Ovary (tissue), 3 donors: ENCODE results near the gene SMIM13.

ENCODE experiments used
- POLR2A ChIP-seq: fragments of 450-650 bp; IDR thresholded peaks from one replicate; pipeline ENCODE4 v1.6.1; 2017; ENCODE audit warnings: antibody characterized with exemption, mild to moderate bottlenecking, moderate library complexity
- TF ChIP-seq, protein P1 (sequence below), 3 donors: fragments of 450-650 bp in 2 of 3; fragments of 200-600 bp in 1 of 3; IDR thresholded peaks; one replicate each; pipeline versions ENCODE4 v1.5.1 to v1.8.0; 2016 to 2022; ENCODE audit warnings: antibody characterized with exemption in 3 of 3, mild to moderate bottlenecking in 1 of 3
- donor health status: DM: no; HTN: no; CAD: no.

DNA sequence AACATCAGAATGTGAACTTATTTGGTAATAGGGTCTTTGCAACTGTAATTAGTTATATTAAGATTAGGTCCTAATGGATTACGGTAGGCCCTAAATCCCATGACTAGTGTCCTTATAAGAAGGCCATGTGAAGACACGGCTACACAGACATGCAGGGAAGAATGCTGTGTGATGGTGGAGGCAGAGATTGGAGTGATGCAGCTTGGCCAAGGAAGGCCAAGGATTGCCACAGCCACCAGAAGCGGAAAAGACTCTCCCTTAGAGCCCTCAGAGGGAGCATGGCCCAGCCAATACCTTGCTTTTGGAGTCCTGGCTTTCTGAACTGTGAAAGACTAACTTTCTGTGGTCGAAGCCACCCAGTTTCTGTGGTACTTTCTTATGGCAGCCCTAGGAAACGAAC is 9.7 kb upstream of the SMIM13 start:
- no peak for TF ChIP-seq POLR2A
- TF ChIP-seq, protein P1, sequence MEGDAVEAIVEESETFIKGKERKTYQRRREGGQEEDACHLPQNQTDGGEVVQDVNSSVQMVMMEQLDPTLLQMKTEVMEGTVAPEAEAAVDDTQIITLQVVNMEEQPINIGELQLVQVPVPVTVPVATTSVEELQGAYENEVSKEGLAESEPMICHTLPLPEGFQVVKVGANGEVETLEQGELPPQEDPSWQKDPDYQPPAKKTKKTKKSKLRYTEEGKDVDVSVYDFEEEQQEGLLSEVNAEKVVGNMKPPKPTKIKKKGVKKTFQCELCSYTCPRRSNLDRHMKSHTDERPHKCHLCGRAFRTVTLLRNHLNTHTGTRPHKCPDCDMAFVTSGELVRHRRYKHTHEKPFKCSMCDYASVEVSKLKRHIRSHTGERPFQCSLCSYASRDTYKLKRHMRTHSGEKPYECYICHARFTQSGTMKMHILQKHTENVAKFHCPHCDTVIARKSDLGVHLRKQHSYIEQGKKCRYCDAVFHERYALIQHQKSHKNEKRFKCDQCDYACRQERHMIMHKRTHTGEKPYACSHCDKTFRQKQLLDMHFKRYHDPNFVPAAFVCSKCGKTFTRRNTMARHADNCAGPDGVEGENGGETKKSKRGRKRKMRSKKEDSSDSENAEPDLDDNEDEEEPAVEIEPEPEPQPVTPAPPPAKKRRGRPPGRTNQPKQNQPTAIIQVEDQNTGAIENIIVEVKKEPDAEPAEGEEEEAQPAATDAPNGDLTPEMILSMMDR (IDR thresholded peaks at IDR 0.05), result no peak
